VCaP (cell line): ENCODE data around the gene TIAL1.

ENCODE experiments used
- H3K27ac ChIP-seq: fragments of 450-650 bp; 2 replicates; pipeline ENCODE4 v1.5.1; 2017
- CTCF ChIP-seq: fragments of 450-650 bp; conservative IDR thresholded peaks from 2 replicates; pipeline ENCODE4 v1.5.1; 2017; ENCODE audit warnings: mild to moderate bottlenecking, moderate library complexity

Gene TIAL1

GRCh38 chr10:119596537-119597404, at the start of gene TIAL1:
Gene TIAL1 (minus strand): TSS chr10:119596964. CDS start chr10:119596465, 499 bp downstream.
- peak within 1 kb of the TSS; percentile 90 for H3K27ac ChIP-seq
- no peak for TF ChIP-seq CTCF

GRCh38 chr10:119644994-119645393, 48.2 kb upstream of the TIAL1 start:
- no peak overlapping the region for H3K27ac ChIP-seq
- no peak for TF ChIP-seq CTCF

- no peak overlapping the region for H3K27ac ChIP-seq
- no peak for TF ChIP-seq CTCF
Observed at GRCh38 chr10:119644205-119644814, 47.5 kb upstream of the TIAL1 start.

GRCh38 chr10:119643306-119644204, 46.8 kb upstream of the TIAL1 start:
- TF ChIP-seq CTCF: no peak
- no peak overlapping the region for H3K27ac ChIP-seq

GRCh38 chr10:119642556-119643111, 45.9 kb upstream of the TIAL1 start:
- TF ChIP-seq CTCF: no peak
- no peak overlapping the region for H3K27ac ChIP-seq

- no peak overlapping the region for H3K27ac ChIP-seq
- TF ChIP-seq CTCF: no peak
Observed at GRCh38 chr10:119640875-119641526, 44.2 kb upstream of the TIAL1 start.
